ENCODE data around the gene BCL11A.

DNA sequence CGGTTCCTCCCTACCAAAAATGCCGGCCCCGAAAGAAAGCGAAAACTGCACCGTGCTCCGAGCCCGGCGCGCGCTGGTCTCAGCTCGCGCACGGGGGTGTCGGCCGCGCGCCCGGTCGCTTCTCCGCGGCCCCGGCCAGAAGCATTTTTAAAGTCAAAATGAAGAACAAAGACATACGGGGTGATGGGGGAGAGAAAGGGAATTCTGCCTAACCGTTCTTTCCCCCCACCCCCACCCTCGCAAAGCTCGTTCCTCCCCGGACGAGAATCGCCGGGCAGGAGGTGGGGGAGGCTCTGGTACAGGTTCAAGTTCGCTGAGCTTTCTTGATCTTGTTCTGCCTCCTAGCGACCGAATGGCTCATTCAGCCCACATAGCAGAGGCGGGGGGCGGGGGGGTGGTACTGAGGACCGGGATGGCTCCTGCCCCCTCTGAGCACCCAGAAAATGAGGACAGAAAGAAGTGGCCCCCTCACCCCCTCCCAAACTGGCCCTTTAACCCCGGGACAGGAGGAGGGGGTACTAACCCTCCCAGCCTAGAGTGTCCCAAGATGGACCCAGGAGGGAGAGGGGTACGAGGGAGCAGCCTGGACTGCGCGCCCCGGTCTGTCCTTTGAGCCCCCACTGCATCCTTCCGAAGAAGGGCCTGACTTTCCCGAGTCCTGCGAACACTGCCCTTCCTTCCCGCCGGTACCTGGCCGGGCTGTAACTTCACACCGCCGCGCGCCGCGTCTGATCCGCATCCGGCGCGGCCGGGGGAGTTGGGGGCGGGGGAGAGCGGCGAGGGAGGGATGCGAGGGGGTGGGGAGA is 3.1 kb downstream of the BCL11A start:
- TF ChIP-seq CTCF (IDR thresholded peaks at IDR 0.05) (peak in 3 of 4 experiments; percentile 59 to 70 (median 63)), EP300 (IDR thresholded peaks at IDR 0.05) (no peak), POLR2AphosphoS5 (IDR thresholded peaks at IDR 0.05) (peak; percentile 46 to 64 (median 56))
